Panc1 (cell line): Measurements from ENCODE around the gene CRISPLD2. TPM values are rescaled to one million over a fixed set of nuclear protein-coding genes. Genes with fewer than 3 reads are reported as not detected.

Source experiments
- ATAC-seq: fragments of 200-7000 bp; cut with Tn5 transposase; 2 replicates; pipeline ENCODE4 v1.9.1; 2020; ENCODE audit warnings: mild to moderate bottlenecking, moderate library complexity
- BruUV-seq: library from RNA; stranded (reverse); fragments of 400-500 nt; replicated peaks from 2 replicates; lab custom pipeline; 2021; lab: Mats Ljungman, UMichigan
- CTCF ChIA-PET: fragments of 300-600 bp; sonication (Branson Sonifier 250); formaldehyde crosslinking; loops from one replicate; lab custom pipeline; 2022; ENCODE audit warnings: antibody characterized with exemption; lab: Charles Lee
- POLR2A ChIA-PET: fragments of 300-600 bp; sonication (Branson Sonifier 250); formaldehyde crosslinking; loops from one replicate; lab custom pipeline; 2022; ENCODE audit warnings: antibody characterized with exemption; lab: Charles Lee
- DNase-seq: peaks from one replicate; pipeline ENCODE4 v3.0.0-alpha.2; 2010; ENCODE audit warnings: low read depth, low spot score
- H3K27ac ChIP-seq: 2 replicates; pipeline ENCODE4 v1.5.1; 2011; ENCODE audit warnings: mild to moderate bottlenecking, low read length, inconsistent platforms
- H3K27me3 ChIP-seq: fragments of 200-500 bp; sonication (Bioruptor generic); 2 replicates; pipeline ENCODE4 v1.6.0; 2014; ENCODE audit warnings: low read length, inconsistent platforms; ENCODE audit not compliant: control insufficient read depth, insufficient read depth
- H3K36me3 ChIP-seq: fragments of 200-500 bp; sonication (Bioruptor generic); 2 replicates; pipeline ENCODE4 v1.5.1; 2014; ENCODE audit warnings: inconsistent platforms, mild to moderate bottlenecking, low read length, moderate library complexity; ENCODE audit not compliant: control insufficient read depth, insufficient read depth
- H3K4me1 ChIP-seq: 2 replicates; pipeline ENCODE4 v1.5.1; 2011; ENCODE audit warnings: inconsistent platforms, mild to moderate bottlenecking, low read length, moderate library complexity; ENCODE audit not compliant: control insufficient read depth, insufficient read depth
- H3K4me3 ChIP-seq, 2 experiments: 2 replicates each; pipeline ENCODE4 v1.5.1; 2011 to 2012; ENCODE audit warnings: low read depth in 2 of 2, low read length in 2 of 2, mild to moderate bottlenecking in 2 of 2, inconsistent platforms in 1 of 2, moderate library complexity in 1 of 2
- H3K9me3 ChIP-seq: fragments of 200-500 bp; sonication (Bioruptor generic); 2 replicates; pipeline ENCODE4 v1.5.1; 2014; ENCODE audit warnings: low read depth, mild to moderate bottlenecking, inconsistent platforms, low read length, moderate library complexity; ENCODE audit not compliant: control insufficient read depth, insufficient read depth
- CTCF ChIP-seq: fragments of 450-650 bp; IDR thresholded peaks from 2 replicates; pipeline ENCODE4 v1.5.1; 2017; ENCODE audit warnings: mild to moderate bottlenecking
- POLR2AphosphoS5 ChIP-seq: IDR thresholded peaks from 2 replicates; pipeline ENCODE4 v1.6.1; 2012; ENCODE audit warnings: mild to moderate bottlenecking, low read depth, low read length, moderate library complexity
- REST ChIP-seq, 2 experiments: IDR thresholded peaks; 2 replicates each; pipeline ENCODE4 v1.6.1; 2011 to 2012; ENCODE audit warnings: low read depth in 2 of 2, control low read depth in 1 of 2, low read length in 1 of 2, mild to moderate bottlenecking in 1 of 2, moderate library complexity in 1 of 2; ENCODE audit not compliant: insufficient read depth in 1 of 2
- SIN3A ChIP-seq: IDR thresholded peaks from 2 replicates; pipeline ENCODE4 v1.6.1; 2012; ENCODE audit warnings: low read depth, mild to moderate bottlenecking, low read length, moderate library complexity, borderline replicate concordance; ENCODE audit not compliant: insufficient read depth
- TCF7L2 ChIP-seq: IDR thresholded peaks from 2 replicates; pipeline ENCODE4 v1.6.1; 2011; ENCODE audit warnings: mild to moderate bottlenecking, low read depth, low read length, inconsistent platforms
- in situ Hi-C: cut with HindIII; loops from 2 replicates; pipeline ENCODE4 v1.10.0; 2016; ENCODE audit warnings: low sequenced_read_pairs, low pct_unique_long_range_greater_than_20kb
- intact Hi-C: fragments of 100-400 bp; cut with micrococcal nuclease; formaldehyde crosslinking; loops from one replicate; pipeline ENCODE4 v1.10.0; 2022; ENCODE audit not compliant: unreplicated experiment
- total RNA-seq: library from RNA; stranded (reverse); gene quantifications from one replicate; pipeline ENCODE4 v1.2.1, GENCODE V29; 2021; ENCODE audit not compliant: unreplicated experiment

CRISPLD2 gene
- total RNA-seq, 1 experiment from 2014 or later = 12.9 TPM

- Histone ChIP-seq H3K4me1 (no peaks in the 10 kb centered on the region), H3K27me3 (no peaks in the 10 kb centered on the region), H3K27ac (no peak overlapping the region), H3K36me3 (no peaks in the 10 kb centered on the region), H3K4me3 (no peak overlapping the region), H3K9me3 (no peaks in the 10 kb centered on the region)
- no TSS peak for BruUV-seq
- ChIA-PET CTCF (no interaction called here), POLR2A (interaction anchor here (0.7 kb wide), 1 partner anchor 64 kb away, joined by 14 read pairs; no protein-coding TSS in a partner anchor)
- ATAC-seq (no peak), DNase-seq (no peak)
- in situ Hi-C loops (no loop called here), intact Hi-C loops (no loop called here)
- TF ChIP-seq REST (IDR thresholded peaks at IDR 0.05; ENCODE audit: insufficient read depth in 1 of 2, low read depth in 2 of 2, low read length in 1 of 2) (no peak), TCF7L2 (no peak), CTCF (no peak), POLR2AphosphoS5 (no peak), SIN3A (no peak)
Observed at GRCh38 chr16:84942786-84943185, 123.0 kb downstream of the CRISPLD2 start.

- Histone ChIP-seq H3K27ac (no peak overlapping the region), H3K9me3 (no peaks in the 10 kb centered on the region), H3K4me3 (no peak overlapping the region), H3K4me1 (no peaks in the 10 kb centered on the region), H3K27me3 (no peaks in the 10 kb centered on the region), H3K36me3 (no peaks in the 10 kb centered on the region)
- CTCF ChIA-PET = no interaction called here
- POLR2A ChIA-PET = interaction anchor here (0.7 kb wide), 1 partner anchor 65 kb away, joined by 14 read pairs; no protein-coding TSS in a partner anchor
- TF ChIP-seq SIN3A (no peak), REST (IDR thresholded peaks at IDR 0.05; ENCODE audit: insufficient read depth in 1 of 2, low read depth in 2 of 2, low read length in 1 of 2) (no peak), CTCF (no peak), POLR2AphosphoS5 (no peak), TCF7L2 (no peak)
- in situ Hi-C loops (no loop called here), intact Hi-C loops (no loop called here)
- no TSS peak for BruUV-seq
- ATAC-seq (no peak), DNase-seq (no peak)
Observed at GRCh38 chr16:84943620-84944019, 123.8 kb downstream of the CRISPLD2 start.
